KMS-11 (cell line): ENCODE measurements around the gene PDZD7.

Experiments
- H2AFZ ChIP-seq: fragments of 200-600 bp; sonication (generic); 2 replicates; pipeline ENCODE4 v1.6.1; 2016; ENCODE audit warnings: antibody characterized with exemption, mixed run types, low read depth
- H3K27ac ChIP-seq: fragments of 200-600 bp; sonication (generic); 2 replicates; pipeline ENCODE4 v1.6.1; 2016; ENCODE audit warnings: mild to moderate bottlenecking, mixed run types
- H3K27me3 ChIP-seq: fragments of 200-600 bp; sonication (generic); 2 replicates; pipeline ENCODE4 v1.6.1; 2017; ENCODE audit warnings: mild to moderate bottlenecking, low read depth, mixed run types, moderate library complexity; ENCODE audit not compliant: insufficient read depth
- H3K36me3 ChIP-seq: fragments of 200-600 bp; sonication (generic); 2 replicates; pipeline ENCODE4 v1.6.1; 2017; ENCODE audit warnings: mild to moderate bottlenecking, mixed run types; ENCODE audit not compliant: insufficient read depth
- H3K4me1 ChIP-seq: fragments of 200-600 bp; sonication (generic); 2 replicates; pipeline ENCODE4 v1.6.1; 2016; ENCODE audit warnings: mild to moderate bottlenecking, low read depth, mixed run types; ENCODE audit not compliant: poor library complexity, severe bottlenecking
- H3K4me2 ChIP-seq: fragments of 200-600 bp; sonication (generic); 2 replicates; pipeline ENCODE4 v1.7.0; 2016; ENCODE audit warnings: mild to moderate bottlenecking, mixed run types
- H3K4me3 ChIP-seq: fragments of 200-600 bp; sonication (generic); IDR thresholded peaks from 2 replicates; pipeline ENCODE4 v1.6.1; 2017; ENCODE audit warnings: low read depth, low read length, mixed read lengths; ENCODE audit not compliant: insufficient read depth
- H3K79me2 ChIP-seq: fragments of 200-600 bp; sonication (generic); 2 replicates; pipeline ENCODE4 v1.6.1; 2016; ENCODE audit warnings: low read depth, mixed run types; ENCODE audit not compliant: insufficient read depth
- H3K9ac ChIP-seq: fragments of 200-600 bp; sonication (generic); 2 replicates; pipeline ENCODE4 v1.6.1; 2016; ENCODE audit warnings: mild to moderate bottlenecking, mixed run types
- H4K20me1 ChIP-seq: fragments of 200-600 bp; sonication (generic); 2 replicates; pipeline ENCODE4 v1.6.1; 2016; ENCODE audit warnings: mild to moderate bottlenecking, mixed run types; ENCODE audit not compliant: insufficient read depth
- CTCF ChIP-seq: fragments of 200-600 bp; sonication (generic); conservative IDR thresholded peaks from 2 replicates; pipeline ENCODE4 v1.6.1; 2017; ENCODE audit warnings: low read depth, mild to moderate bottlenecking, antibody characterized with exemption, low read length, moderate library complexity, mixed read lengths

PDZD7 gene

GRCh38 chr10:101047961-101048892 is 17.3 kb upstream of the PDZD7 start:
- H3K4me2 ChIP-seq = no peak overlapping the region
- H3K9ac ChIP-seq = no peak overlapping the region
- no peak for TF ChIP-seq CTCF
- no peak overlapping the region for H2AFZ ChIP-seq
- H4K20me1 ChIP-seq = no peaks in the 10 kb centered on the region
- no peak overlapping the region for H3K4me3 ChIP-seq
- peaks cover 5% of the 10 kb centered on the region; the same call in 1 of the 2 replicates for H3K27me3 ChIP-seq
- H3K79me2 ChIP-seq = no peaks in the 10 kb centered on the region
- H3K27ac ChIP-seq = no peak overlapping the region
- no peaks in the 10 kb centered on the region for H3K36me3 ChIP-seq
- peaks cover 5% of the 10 kb centered on the region for H3K4me1 ChIP-seq

- Histone ChIP-seq H4K20me1 (no peaks in the 10 kb centered on the region), H3K36me3 (no peaks in the 10 kb centered on the region), H3K4me1 (peaks cover 11% of the 10 kb centered on the region), H3K4me3 (no peak overlapping the region), H3K9ac (no peak overlapping the region), H3K79me2 (no peaks in the 10 kb centered on the region), H2AFZ (no peak overlapping the region), H3K27ac (no peak overlapping the region), H3K27me3 (peaks cover 5% of the 10 kb centered on the region; the same call in 1 of the 2 replicates), H3K4me2 (no peak overlapping the region)
- TF ChIP-seq CTCF = no peak
These were observed 16.3 kb upstream of the PDZD7 start for GRCh38 chr10:101047268-101047667.

GRCh38 chr10:101046332-101047238 is 15.7 kb upstream of the PDZD7 start:
- Histone ChIP-seq H3K4me1 (peaks cover 18% of the 10 kb centered on the region), H3K4me2 (no peak overlapping the region), H4K20me1 (no peaks in the 10 kb centered on the region), H3K4me3 (no peak overlapping the region), H3K27me3 (peaks cover 5% of the 10 kb centered on the region; the same call in 1 of the 2 replicates), H3K36me3 (no peaks in the 10 kb centered on the region), H3K9ac (no peak overlapping the region), H2AFZ (no peak overlapping the region), H3K79me2 (no peaks in the 10 kb centered on the region), H3K27ac (no peak overlapping the region)
- no peak for TF ChIP-seq CTCF

- Histone ChIP-seq H2AFZ (no peak overlapping the region), H3K4me3 (no peak overlapping the region), H3K36me3 (no peaks in the 10 kb centered on the region), H3K27ac (no peak overlapping the region), H4K20me1 (no peaks in the 10 kb centered on the region), H3K27me3 (no peaks in the 10 kb centered on the region), H3K4me2 (no peak overlapping the region), H3K9ac (no peak overlapping the region), H3K4me1 (peaks cover 23% of the 10 kb centered on the region), H3K79me2 (no peaks in the 10 kb centered on the region)
- no peak for TF ChIP-seq CTCF
These were observed 13.2 kb upstream of the PDZD7 start for GRCh38 chr10:101044117-101044516.
